Fibroblast of peridontal ligament (primary cell): Measurements from ENCODE around the gene C1orf87.

Experiments
- DNase-seq: peaks from one replicate; pipeline ENCODE4 v3.0.0-alpha.2; 2010; ENCODE audit errors: extremely low read depth

The C1orf87 gene

GRCh38 chr1:60059468-60059867, 14.1 kb downstream of the C1orf87 start:
- no peak for DNase-seq

GRCh38 chr1:60055336-60055735, 18.2 kb downstream of the C1orf87 start:
- DNase-seq: no peak

DNA sequence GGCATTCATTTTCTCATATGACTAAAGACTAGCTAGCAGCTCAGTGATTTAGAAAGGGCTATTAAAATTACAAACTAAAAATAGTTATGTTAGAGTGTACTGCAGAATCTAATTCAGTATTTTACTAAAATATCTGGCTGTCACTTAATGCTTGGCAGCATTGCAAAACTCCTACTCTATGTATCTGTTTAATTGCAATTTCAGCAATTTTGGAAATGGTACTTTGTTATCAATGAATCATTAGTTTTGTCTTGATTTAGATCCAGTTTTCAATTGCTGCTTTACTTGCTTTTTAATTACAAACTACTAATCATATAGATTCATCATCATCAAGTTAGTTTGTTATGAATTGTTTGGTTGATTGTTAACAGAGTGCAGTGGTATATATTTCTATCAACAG, 19.2 kb downstream of the C1orf87 start:
- no peak for DNase-seq

- no peak for DNase-seq
Measured at GRCh38 chr1:60052601-60053000, 21.0 kb downstream of the C1orf87 start.

- DNase-seq: no peak
Measured at GRCh38 chr1:60051191-60051590, 22.4 kb downstream of the C1orf87 start.

GRCh38 chr1:60049188-60049587, 24.4 kb downstream of the C1orf87 start:
- DNase-seq: no peak

- DNase-seq: peak; percentile 69
Measured at GRCh38 chr1:60044881-60045280, 28.7 kb downstream of the C1orf87 start.

DNA sequence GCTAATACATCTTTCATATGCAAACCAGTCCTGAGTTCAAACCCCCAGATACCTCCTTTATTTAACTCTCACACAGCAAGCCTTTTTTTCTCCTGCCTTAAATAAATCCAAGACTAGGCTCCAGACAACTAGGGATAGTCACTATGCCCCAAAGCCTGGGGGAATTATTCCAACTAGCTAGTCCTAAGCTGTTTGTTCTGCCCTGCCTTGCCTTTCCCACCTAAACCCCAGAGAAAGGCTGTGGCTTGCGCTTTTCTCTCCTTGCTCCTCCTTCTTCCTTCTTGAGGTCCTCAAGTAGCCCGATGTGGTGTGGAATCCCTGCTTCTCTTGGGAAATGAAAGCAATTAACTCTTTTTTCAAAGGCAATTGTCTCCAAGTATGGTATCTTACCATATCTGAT, 31.8 kb downstream of the C1orf87 start:
- DNase-seq: no peak

- no peak for DNase-seq
Measured at GRCh38 chr1:60037669-60038068, 35.9 kb downstream of the C1orf87 start.

DNA sequence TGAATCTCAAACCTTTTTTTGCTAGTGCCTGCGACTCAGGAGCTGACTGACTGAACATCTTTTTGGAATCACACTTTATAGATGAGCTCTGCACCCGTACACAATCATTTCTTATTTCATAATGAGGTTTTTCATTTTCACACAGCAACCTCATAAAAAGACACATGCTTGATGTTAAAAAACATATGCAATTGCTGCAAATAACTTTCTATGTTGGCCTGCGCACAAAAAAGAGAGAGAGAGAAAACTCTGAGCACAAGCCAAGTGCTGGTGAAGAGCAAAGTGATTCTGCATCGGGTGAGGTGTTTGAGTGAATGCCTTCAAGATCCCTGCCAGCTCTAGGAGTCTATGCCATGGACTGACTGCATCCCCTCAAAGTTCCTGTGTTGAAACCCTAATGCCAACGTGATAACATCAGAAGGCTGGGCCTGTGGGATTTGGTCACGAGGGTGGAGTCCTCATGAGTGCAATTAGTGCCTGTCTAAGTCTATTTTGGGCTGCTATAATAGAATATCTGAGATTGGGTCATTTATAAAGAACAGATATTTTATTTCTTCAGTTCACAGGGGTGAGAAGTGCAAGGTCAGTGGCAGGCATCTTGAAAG, 36.6 kb downstream of the C1orf87 start:
- DNase-seq: peak; percentile 28

DNA sequence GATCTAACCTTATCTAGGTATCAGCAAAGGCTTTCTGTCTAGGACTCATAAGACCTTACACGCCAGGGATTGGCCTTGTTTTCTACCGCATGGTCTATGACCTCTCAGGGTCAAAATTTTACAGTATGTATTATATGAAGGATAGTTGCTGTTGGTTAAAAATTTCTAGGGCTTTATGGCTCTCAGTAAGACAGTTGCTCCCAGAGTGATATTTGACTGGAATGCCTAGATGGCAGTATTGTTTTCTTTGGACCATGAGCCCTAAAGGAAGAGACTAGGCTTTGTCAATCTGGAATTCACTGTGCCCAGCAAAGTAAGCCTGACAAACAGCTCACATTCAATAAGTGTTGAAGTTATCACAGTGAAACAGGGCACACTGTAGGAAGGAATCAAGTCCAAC, 37.6 kb downstream of the C1orf87 start:
- DNase-seq: peak; percentile 18

DNA sequence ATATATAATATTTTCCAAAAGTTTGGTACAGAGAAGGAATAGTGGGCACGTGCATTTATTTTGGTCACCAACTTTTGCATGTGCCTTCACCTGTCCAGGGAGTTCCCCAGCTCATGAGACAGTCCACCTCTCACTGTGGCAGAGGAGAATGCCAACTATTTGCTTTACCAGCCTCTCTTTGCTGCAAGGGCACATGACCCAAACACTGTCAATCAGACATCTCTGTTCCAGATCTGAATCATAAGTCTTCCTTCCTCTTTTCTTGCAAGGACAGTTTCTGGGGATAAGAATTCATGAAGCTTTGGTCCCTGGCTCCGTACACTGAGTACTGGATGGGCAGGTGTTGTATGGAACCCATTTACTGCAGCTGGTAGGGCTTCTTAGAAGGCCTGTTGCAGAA, 38.6 kb downstream of the C1orf87 start:
- DNase-seq: no peak

- no peak for DNase-seq
Measured at GRCh38 chr1:60033066-60033465, 40.5 kb downstream of the C1orf87 start.

GRCh38 chr1:60031146-60031545, 42.4 kb downstream of the C1orf87 start:
- DNase-seq: peak; percentile 60

DNA sequence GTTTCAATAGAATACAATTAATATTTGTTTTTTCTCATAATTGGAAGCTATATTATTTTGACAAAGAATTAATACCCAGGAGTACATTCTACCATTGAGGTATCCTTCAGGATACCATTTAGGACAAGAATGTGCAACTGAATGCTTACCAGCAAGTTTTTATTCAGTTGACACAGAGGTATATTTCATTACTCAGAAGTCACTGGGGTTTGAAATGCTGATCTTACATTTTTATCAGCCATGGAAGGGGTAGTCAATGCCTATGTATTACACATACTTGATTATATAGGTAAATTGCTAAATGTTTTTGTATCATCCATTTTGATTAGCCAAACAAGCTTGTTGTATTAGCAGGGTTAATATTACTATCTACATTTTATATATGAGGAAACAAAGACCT, 48.0 kb downstream of the C1orf87 start:
- DNase-seq: no peak

- no peak for DNase-seq
Measured at GRCh38 chr1:60017508-60018205, 55.9 kb downstream of the C1orf87 start.

DNA sequence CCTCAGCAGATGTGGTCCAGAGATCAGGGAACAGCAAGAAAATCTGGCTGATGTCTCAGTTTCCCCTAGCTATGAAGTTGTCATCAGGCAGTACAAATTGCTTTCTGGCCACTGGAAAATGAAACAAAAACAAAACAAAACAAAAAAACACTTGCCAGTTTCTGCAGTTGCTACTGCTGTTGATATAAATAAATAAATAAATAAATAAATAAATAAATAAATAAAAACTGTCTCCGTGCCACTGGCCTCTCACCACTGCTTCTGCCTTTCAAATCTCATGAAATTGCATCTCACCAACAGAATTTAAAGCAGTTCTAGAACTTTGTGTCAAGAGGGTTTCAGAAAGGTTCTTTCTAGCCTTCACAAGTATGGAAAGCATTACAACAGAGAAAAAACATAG, 62.9 kb downstream of the C1orf87 start:
- DNase-seq: no peak

DNA sequence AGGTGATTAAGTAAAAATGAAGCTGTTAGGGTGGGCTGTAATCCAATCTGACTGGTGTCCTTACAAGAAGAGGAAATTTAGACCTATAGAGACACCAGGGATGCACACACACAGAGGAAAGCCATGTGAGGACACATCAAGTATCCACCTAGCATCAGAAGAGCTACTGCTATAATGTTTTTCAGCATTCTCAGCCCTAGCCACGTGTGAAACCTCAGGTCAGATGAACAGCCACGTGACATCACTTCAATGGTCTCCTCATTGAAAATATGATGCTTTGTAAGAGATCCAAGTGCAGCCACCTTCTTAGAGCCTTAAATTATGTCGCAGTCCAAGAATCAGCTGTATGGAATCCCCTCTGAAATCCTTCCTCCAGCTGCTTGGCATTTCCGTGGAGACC, 65.1 kb downstream of the C1orf87 start:
- no peak for DNase-seq

GRCh38 chr1:60000625-60001024, 72.9 kb downstream of the C1orf87 start:
- no peak for DNase-seq

GRCh38 chr1:59999746-60000145, 73.8 kb downstream of the C1orf87 start:
- no peak for DNase-seq

DNA sequence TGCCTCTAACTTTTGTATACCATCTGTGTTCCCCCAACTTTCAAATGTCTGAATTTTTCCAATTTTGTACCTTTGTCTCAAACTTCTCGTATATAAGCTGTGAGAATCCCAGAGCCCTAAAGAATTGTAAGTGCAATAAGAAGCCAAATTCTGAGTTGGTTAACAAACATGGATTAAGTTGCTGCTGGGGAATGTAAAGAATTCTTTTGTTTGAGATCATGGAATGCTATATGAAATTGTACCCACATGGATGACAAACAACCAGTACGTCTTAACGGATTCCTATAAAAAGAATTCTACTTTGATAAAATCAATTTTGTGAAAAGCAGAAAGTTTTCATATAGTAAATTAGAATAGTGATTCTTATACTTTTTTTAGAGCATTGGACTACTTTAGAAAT, 74.6 kb downstream of the C1orf87 start:
- peak; percentile 21 for DNase-seq

GRCh38 chr1:59997479-59998115, 76.0 kb downstream of the C1orf87 start:
- no peak for DNase-seq
